Cardiac muscle cell (in vitro differentiated cells and primary cell): ENCODE measurements around the gene BCL7C. TPM values are rescaled to one million over a fixed set of nuclear protein-coding genes. Genes with fewer than 3 reads are reported as not detected.
"Not testable (repeated sequence)": the region's sequence is repeated elsewhere in the genome, so short reads cannot be mapped to it uniquely, and the experiment has no call there.

ENCODE experiments used
- DNase-seq, 2 donors: peaks; one replicate each; pipeline versions ENCODE4 v3.0.0 to v3.0.0-alpha.2; 2010 to 2017; ENCODE audit warnings: low read depth in 1 of 2, low spot score in 1 of 2
- H3K27ac ChIP-seq: fragments of 200-600 bp; sonication (generic); 2 replicates; pipeline ENCODE4 v1.5.1; 2016
- H3K27me3 ChIP-seq: fragments of 200-600 bp; sonication (generic); 2 replicates; pipeline ENCODE4 v1.6.0; 2016; ENCODE audit warnings: control low read depth
- H3K36me3 ChIP-seq: fragments of 200-600 bp; sonication (generic); 2 replicates; pipeline ENCODE4 v1.5.1; 2016; ENCODE audit warnings: control low read depth
- H3K4me1 ChIP-seq: fragments of 200-600 bp; sonication (generic); 2 replicates; pipeline ENCODE4 v1.8.1; 2017; ENCODE audit warnings: low read depth, mild to moderate bottlenecking, mixed run types
- H3K4me3 ChIP-seq: fragments of 200-600 bp; sonication (generic); 2 replicates; pipeline ENCODE4 v1.5.1; 2016; ENCODE audit warnings: mild to moderate bottlenecking
- H3K9me3 ChIP-seq: fragments of 200-600 bp; sonication (generic); 2 replicates; pipeline ENCODE4 v1.5.1; 2017; ENCODE audit warnings: low read depth, mild to moderate bottlenecking, control low read depth
- polyA plus RNA-seq: library from polyadenylated mRNA; unstranded; fragments of >200 nt; fragmentation: Nextera tagmentation; extraction: Ambion mirVana; gene quantifications from 2 replicates; pipeline ENCODE4 v1.2.1, GENCODE V29; 2016
- total RNA-seq: library from RNA; depleted of rRNA; stranded (reverse); fragments of >200 nt; gene quantifications from 2 replicates; pipeline ENCODE4 v1.2.3, GENCODE V29; 2016
- TF ChIP-seq, protein P1 (sequence below): IDR thresholded peaks from 2 replicates; pipeline ENCODE4 v1.5.1; 2012; ENCODE audit warnings: low read depth, mild to moderate bottlenecking, low read length

BCL7C gene
- total and polyA plus RNA-seq, 2 experiments from 2014 or later = 39.8 to 60.6 TPM

DNA sequence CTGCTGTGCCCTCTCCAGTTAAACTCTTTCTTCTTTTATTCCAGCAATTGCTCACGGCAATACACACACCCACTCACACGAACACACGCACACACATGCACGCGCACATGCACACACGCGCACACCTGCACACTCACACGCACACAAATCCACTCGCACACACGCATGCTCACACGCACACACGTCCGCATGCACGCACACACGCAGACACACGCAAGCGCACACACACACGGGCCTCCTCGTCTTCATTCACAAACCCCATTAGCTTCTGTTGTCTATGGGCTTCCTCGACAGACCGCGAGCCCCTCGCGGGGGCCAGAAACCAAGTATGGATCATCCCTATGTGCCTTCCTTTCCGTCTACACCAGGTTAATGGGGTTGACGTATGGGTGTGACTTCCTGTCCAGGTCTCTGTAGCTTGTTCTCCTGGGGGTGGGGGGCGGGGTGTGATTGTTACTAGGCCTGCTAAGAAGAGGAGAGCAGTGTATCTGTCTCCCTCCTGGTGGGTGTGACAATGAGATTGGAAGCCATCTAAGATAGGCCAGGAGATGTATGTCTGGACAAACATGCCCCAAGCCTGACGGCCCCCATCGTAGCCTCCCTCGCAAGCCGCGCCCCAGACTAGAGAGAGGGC is 1.9 kb upstream of the BCL7C start:
- TF ChIP-seq, protein P1, sequence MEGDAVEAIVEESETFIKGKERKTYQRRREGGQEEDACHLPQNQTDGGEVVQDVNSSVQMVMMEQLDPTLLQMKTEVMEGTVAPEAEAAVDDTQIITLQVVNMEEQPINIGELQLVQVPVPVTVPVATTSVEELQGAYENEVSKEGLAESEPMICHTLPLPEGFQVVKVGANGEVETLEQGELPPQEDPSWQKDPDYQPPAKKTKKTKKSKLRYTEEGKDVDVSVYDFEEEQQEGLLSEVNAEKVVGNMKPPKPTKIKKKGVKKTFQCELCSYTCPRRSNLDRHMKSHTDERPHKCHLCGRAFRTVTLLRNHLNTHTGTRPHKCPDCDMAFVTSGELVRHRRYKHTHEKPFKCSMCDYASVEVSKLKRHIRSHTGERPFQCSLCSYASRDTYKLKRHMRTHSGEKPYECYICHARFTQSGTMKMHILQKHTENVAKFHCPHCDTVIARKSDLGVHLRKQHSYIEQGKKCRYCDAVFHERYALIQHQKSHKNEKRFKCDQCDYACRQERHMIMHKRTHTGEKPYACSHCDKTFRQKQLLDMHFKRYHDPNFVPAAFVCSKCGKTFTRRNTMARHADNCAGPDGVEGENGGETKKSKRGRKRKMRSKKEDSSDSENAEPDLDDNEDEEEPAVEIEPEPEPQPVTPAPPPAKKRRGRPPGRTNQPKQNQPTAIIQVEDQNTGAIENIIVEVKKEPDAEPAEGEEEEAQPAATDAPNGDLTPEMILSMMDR = no peak
- H3K27me3 ChIP-seq = no peaks in the 10 kb centered on the region
- no peak for DNase-seq
- peak overlapping the region; percentile 98 for H3K27ac ChIP-seq
- H3K9me3 ChIP-seq = no peaks in the 10 kb centered on the region
- peaks cover 19% of the 10 kb centered on the region for H3K4me1 ChIP-seq
- H3K4me3 ChIP-seq = peak overlapping the region; percentile 47
- H3K36me3 ChIP-seq = no peaks in the 10 kb centered on the region

GRCh38 chr16:30894540-30895368 is 877 bp upstream of the BCL7C start:
- Histone ChIP-seq H3K9me3 (no peaks in the 10 kb centered on the region), H3K36me3 (no peaks in the 10 kb centered on the region), H3K4me1 (peaks cover 19% of the 10 kb centered on the region), H3K27ac (peak overlapping the region; percentile 98), H3K4me3 (peak overlapping the region; percentile 13), H3K27me3 (no peaks in the 10 kb centered on the region)
- TF ChIP-seq, protein P1 = no peak
- no peak for DNase-seq

DNA sequence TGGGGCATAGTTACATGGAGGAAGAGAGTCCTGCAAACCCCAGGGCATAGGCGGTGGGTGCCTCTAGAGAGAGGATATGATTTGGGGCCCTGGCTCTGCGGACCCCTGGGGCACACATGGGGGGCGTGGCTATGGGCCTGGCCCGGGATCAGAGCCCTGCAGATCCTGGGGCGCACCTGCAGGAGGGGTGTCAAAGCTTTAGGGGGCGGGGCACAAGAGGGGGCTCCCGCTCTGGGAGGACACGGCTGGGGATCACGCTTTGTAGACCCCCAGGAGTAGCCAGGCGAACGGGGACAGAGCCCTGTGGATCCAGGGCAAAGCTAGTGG is 497 bp downstream of the BCL7C start:
- H3K36me3 ChIP-seq = peaks cover 8% of the 10 kb centered on the region
- H3K4me3 ChIP-seq = peak overlapping the region; percentile 83
- DNase-seq = no peak

DNA sequence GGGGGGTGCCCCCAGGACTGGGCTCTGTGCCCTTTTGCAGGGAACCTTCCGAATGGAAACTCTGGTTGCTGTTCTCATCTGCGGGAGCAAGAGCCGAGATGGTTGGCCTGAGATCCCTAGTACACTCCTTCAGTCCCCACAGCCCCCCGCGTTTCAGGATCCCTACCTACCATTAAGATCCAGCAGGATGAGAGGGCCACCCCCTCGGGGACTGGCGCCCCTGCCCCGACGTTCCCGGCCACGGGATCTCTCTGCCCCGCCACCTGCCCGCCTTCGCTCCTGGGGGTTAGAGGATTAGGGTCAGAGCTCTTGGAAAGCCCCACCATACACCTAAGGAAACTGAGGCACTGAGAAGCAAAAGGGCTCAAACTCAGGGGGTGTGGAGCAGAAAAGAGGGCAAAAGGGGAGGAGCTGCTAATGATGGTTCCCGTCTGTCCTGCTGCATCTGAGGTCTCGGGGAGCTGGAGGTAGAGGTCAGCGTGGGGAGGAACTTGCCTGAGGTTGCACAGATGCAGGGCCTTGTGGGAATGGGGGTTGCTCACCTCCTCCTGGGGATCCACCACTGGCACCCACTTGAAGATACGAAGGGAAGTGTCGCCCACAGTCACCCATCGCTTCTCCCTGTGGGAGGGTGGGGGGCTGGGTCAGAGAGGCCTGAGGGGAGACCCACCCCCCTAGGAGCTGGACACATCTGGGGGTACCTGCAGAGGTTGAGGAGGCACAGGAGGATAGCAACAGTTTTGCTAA is 1.0 kb downstream of the BCL7C start:
- Histone ChIP-seq H3K27ac (peak overlapping the region; percentile 76), H3K4me3 (peak overlapping the region; percentile 83), H3K4me1 (peaks cover 19% of the 10 kb centered on the region), H3K36me3 (peaks cover 8% of the 10 kb centered on the region), H3K27me3 (no peaks in the 10 kb centered on the region), H3K9me3 (no peaks in the 10 kb centered on the region)
- TF ChIP-seq, protein P1 = no peak
- DNase-seq = no peak

More for the DNA sequence above, 497 bp downstream of the BCL7C start:
- no peaks in the 10 kb centered on the region for H3K27me3 ChIP-seq
- H3K27ac ChIP-seq = peak overlapping the region; percentile 76
- H3K4me1 ChIP-seq = peaks cover 19% of the 10 kb centered on the region
- TF ChIP-seq, protein P1 = no peak
- no peaks in the 10 kb centered on the region for H3K9me3 ChIP-seq

GRCh38 chr16:30891043-30891823 is 2.6 kb downstream of the BCL7C start:
- Histone ChIP-seq H3K36me3 (peaks cover 11% of the 10 kb centered on the region), H3K4me1 (peaks cover 19% of the 10 kb centered on the region)
- DNase-seq, H3K9me3 ChIP-seq, H3K27ac ChIP-seq, H3K4me3 ChIP-seq, H3K27me3 ChIP-seq: not testable (repeated sequence)
